Hepatocyte (in vitro differentiated cells): ENCODE data around the gene OR1E1. TPM values are rescaled to one million over a fixed set of nuclear protein-coding genes. Genes with fewer than 3 reads are reported as not detected.
"Not testable (repeated sequence)": the region's sequence is repeated elsewhere in the genome, so short reads cannot be mapped to it uniquely, and the experiment has no call there.

Experiments used
- DNase-seq: peaks from one replicate; pipeline ENCODE4 v3.0.0-alpha.2; 2016; ENCODE audit warnings: low spot score
- H2AFZ ChIP-seq: fragments of 200-600 bp; sonication (generic); 2 replicates; pipeline ENCODE4 v1.6.0; 2016; ENCODE audit warnings: antibody characterized with exemption, mild to moderate bottlenecking
- H3K27ac ChIP-seq: fragments of 200-600 bp; sonication (generic); 2 replicates; pipeline ENCODE4 v1.5.1; 2016; ENCODE audit warnings: mild to moderate bottlenecking
- H3K27me3 ChIP-seq: fragments of 200-600 bp; sonication (generic); 2 replicates; pipeline ENCODE4 v1.6.1; 2016
- H3K36me3 ChIP-seq: fragments of 200-600 bp; sonication (generic); replicated peaks from 2 replicates; pipeline ENCODE4 v1.5.1; 2016; ENCODE audit warnings: low read depth; ENCODE audit not compliant: insufficient read depth
- H3K4me1 ChIP-seq: fragments of 200-600 bp; sonication (generic); 2 replicates; pipeline ENCODE4 v1.5.1; 2016; ENCODE audit warnings: mild to moderate bottlenecking, moderate library complexity; ENCODE audit not compliant: insufficient read depth
- H3K4me2 ChIP-seq: fragments of 200-600 bp; sonication (generic); 2 replicates; pipeline ENCODE4 v1.6.0; 2016
- H3K4me3 ChIP-seq: fragments of 200-600 bp; sonication (generic); 2 replicates; pipeline ENCODE4 v1.5.1; 2016; ENCODE audit warnings: mild to moderate bottlenecking
- H3K79me2 ChIP-seq: fragments of 200-600 bp; sonication (generic); 2 replicates; pipeline ENCODE4 v1.6.0; 2017; ENCODE audit warnings: mild to moderate bottlenecking
- H3K9me2 ChIP-seq: fragments of 200-600 bp; sonication (generic); replicated peaks from 2 replicates; pipeline ENCODE4 v1.6.0; 2017; ENCODE audit warnings: mild to moderate bottlenecking; ENCODE audit not compliant: insufficient read depth
- H3K9me3 ChIP-seq: fragments of 200-600 bp; sonication (generic); 2 replicates; pipeline ENCODE4 v1.5.1; 2016; ENCODE audit warnings: low read depth, mild to moderate bottlenecking
- H4K20me1 ChIP-seq: fragments of 200-600 bp; sonication (generic); 2 replicates; pipeline ENCODE4 v1.6.0; 2016; ENCODE audit warnings: mild to moderate bottlenecking; ENCODE audit not compliant: insufficient read depth, poor library complexity, severe bottlenecking
- CTCF ChIP-seq: fragments of 200-600 bp; sonication (generic); IDR thresholded peaks from 2 replicates; pipeline ENCODE4 v1.5.1; 2016; ENCODE audit warnings: antibody characterized with exemption, mild to moderate bottlenecking; ENCODE audit not compliant: poor library complexity
- EZH2 ChIP-seq: fragments of 200-600 bp; sonication (generic); IDR thresholded peaks from 2 replicates; pipeline ENCODE4 v1.6.1; 2016; ENCODE audit warnings: antibody characterized with exemption, mild to moderate bottlenecking, borderline replicate concordance
- EZH2phosphoT487 ChIP-seq: fragments of 200-600 bp; sonication (generic); IDR thresholded peaks from one replicate; pipeline ENCODE4 v1.6.1; 2018; ENCODE audit warnings: antibody characterized with exemption, mild to moderate bottlenecking, low read depth, moderate library complexity; ENCODE audit not compliant: unreplicated experiment, severe bottlenecking
- WGBS: methylation state at CpG from one replicate; pipeline ENCODE4 v1.1.6; 2016; ENCODE audit warnings: low lambda C conversion rate; ENCODE audit errors: missing lambda C conversion rate; 5-methylcytosine and 5-hydroxymethylcytosine counted together
- polyA plus RNA-seq: library from polyadenylated mRNA; unstranded; fragments of >200 nt; fragmentation: Nextera tagmentation; extraction: Ambion mirVana; gene quantifications from 2 replicates; pipeline ENCODE4 v1.2.1, GENCODE V29; 2016
- total RNA-seq: library from RNA; depleted of rRNA; stranded (reverse); fragments of >200 nt; gene quantifications from 2 replicates; pipeline ENCODE4 v1.2.3, GENCODE V29; 2014

The OR1E1 gene
- total and polyA plus RNA-seq, 2 experiments from 2014 or later = not detected

DNA sequence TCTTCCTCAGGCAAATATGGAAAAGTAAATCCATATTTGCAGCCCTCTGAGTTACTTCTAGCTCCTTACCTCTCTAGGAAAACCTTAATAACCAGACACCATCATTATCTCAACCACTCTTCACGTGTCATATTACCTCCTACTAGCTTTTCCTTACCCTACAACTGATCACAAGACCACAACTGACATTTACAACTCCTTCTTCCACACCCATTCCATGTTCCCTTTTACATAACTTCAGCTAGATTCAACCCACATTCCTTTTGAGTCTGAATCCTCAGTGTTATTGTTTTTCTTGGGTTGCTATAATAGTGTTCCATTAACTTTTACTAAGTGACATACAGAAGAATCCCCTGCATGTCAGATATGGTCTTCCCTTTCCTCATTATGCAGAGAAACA lies 40.2 kb upstream of the OR1E1 start:
- no peaks in the 10 kb centered on the region for H4K20me1 ChIP-seq
- 37% methylated on average over 1 of the region's 1 CpG for WGBS

DNA sequence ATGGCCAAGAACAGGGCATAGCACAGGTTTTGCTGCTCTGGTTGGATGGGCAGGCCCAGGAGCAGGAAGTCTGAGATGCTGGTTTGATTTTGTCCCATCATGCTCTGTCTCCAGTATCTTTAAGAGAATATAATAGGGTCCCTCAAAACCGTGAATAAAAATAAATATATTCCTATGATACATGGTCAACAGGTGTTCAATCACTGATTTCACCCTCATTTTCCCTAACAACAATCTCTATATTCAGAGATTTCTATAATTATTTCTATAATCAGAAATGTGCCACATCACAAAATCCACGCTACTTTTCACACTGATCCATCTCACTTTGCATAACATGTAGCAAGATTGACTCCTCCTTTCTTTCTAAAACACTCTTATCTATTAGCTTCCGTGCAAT lies 35.5 kb upstream of the OR1E1 start, which contains the start of gene OR1E2:
Gene OR1E2 (minus strand): TSS at position 101 of the 400 bp plus-strand sequence. CDS start 0 bp downstream, at position 101.
- TF ChIP-seq CTCF (no peak), EZH2phosphoT487 (no peak), EZH2 (no peak)
- no peak for DNase-seq
- Histone ChIP-seq H3K36me3 (no peaks in the 10 kb centered on the region), H3K27ac (no peak within 1 kb of the TSS), H3K9me3 (no peaks in the 10 kb centered on the region), H3K4me3 (no peak within 1 kb of the TSS), H4K20me1 (no peaks in the 10 kb centered on the region), H3K4me2 (no peak within 1 kb of the TSS), H3K9me2 (no peaks in the 10 kb centered on the region), H2AFZ (no peak within 1 kb of the TSS), H3K4me1 (no peaks in the 10 kb centered on the region), H3K79me2 (no peaks in the 10 kb centered on the region), H3K27me3 (no peaks in the 10 kb centered on the region)
- 60% methylated on average over 3 of the region's 3 CpGs for WGBS

More for the DNA sequence above, 40.2 kb upstream of the OR1E1 start:
- no peak overlapping the region for H3K4me3 ChIP-seq
- no peaks in the 10 kb centered on the region for H3K9me2 ChIP-seq
- H3K9me3 ChIP-seq = no peaks in the 10 kb centered on the region
- TF ChIP-seq EZH2 (no peak), CTCF (no peak), EZH2phosphoT487 (no peak)
- H3K27me3 ChIP-seq = no peaks in the 10 kb centered on the region
- H3K79me2 ChIP-seq = no peaks in the 10 kb centered on the region
- H3K4me1 ChIP-seq = no peaks in the 10 kb centered on the region
- H3K36me3 ChIP-seq = no peaks in the 10 kb centered on the region
- H2AFZ ChIP-seq = no peak overlapping the region
- H3K27ac ChIP-seq = no peak overlapping the region
- no peak overlapping the region for H3K4me2 ChIP-seq
- no peak for DNase-seq

GRCh38 chr17:3433215-3433614 lies 35.0 kb upstream of the OR1E1 start:
- not testable (repeated sequence) for DNase-seq, H3K79me2 ChIP-seq, H2AFZ ChIP-seq, H3K4me2 ChIP-seq, H3K27ac ChIP-seq, H3K4me3 ChIP-seq, H3K36me3 ChIP-seq, H3K9me3 ChIP-seq, H3K27me3 ChIP-seq, H4K20me1 ChIP-seq, H3K9me2 ChIP-seq, H3K4me1 ChIP-seq
- 51% methylated on average over 7 of the region's 7 CpGs for WGBS

DNA sequence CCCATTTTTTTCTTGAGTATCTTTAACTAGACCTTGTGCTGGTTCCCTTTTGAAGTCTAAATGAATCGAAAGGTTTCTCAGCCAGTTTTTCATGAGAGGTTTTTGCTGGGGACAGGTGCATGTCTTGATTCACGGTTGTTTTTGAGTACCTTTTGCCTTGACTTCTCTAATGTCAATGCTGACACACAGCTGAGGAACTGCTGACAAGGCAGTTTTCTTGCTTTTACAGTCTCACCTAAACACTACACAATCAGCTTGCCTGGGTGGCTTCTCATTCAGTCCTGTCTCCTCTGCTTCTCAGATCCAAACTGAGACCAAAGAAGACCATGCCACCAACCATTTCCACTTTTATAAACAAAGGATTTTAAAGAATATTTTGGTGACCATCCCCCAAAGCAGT lies 20.0 kb upstream of the OR1E1 start:
- 38% methylated on average over 2 of the region's 2 CpGs for WGBS
- no peak for TF ChIP-seq EZH2
- no peak for TF ChIP-seq EZH2phosphoT487
- H3K9me2 ChIP-seq = no peaks in the 10 kb centered on the region
- no peaks in the 10 kb centered on the region for H3K79me2 ChIP-seq
- no peaks in the 10 kb centered on the region for H3K4me1 ChIP-seq
- no peak overlapping the region for H3K4me2 ChIP-seq
- H3K36me3 ChIP-seq = no peaks in the 10 kb centered on the region
- no peaks in the 10 kb centered on the region for H4K20me1 ChIP-seq
- no peaks in the 10 kb centered on the region for H3K9me3 ChIP-seq
- H2AFZ ChIP-seq = no peak overlapping the region
- no peak overlapping the region for H3K4me3 ChIP-seq
- no peaks in the 10 kb centered on the region for H3K27me3 ChIP-seq
- no peak overlapping the region for H3K27ac ChIP-seq
- DNase-seq = no peak
